Right lobe of liver (tissue), 6 donors: Measurements from ENCODE around the gene ACER3. TPM values are rescaled to one million over a fixed set of nuclear protein-coding genes. Genes with fewer than 3 reads are reported as not detected.
A peak's percentile ranks its signal among the peaks of the same experiment; 100 is the strongest.

Experiments used
- ATAC-seq, 4 donors: fragments of 200-7000 bp; cut with Tn5 transposase; one replicate each; pipeline ENCODE4 v1.9.1; 2020; ENCODE audit warnings: mild to moderate bottlenecking in 4 of 4, moderate library complexity in 4 of 4
- DNase-seq, 3 donors: peaks; one replicate each; pipeline ENCODE4 v3.0.0-alpha.2; 2020
- H3K27ac ChIP-seq, 3 donors: fragments of 200-600 bp; one replicate each; pipeline ENCODE4 v1.8.0; 2022
- H3K27me3 ChIP-seq, 2 donors: fragments of 200-600 bp; one replicate each; pipeline ENCODE4 v1.8.0; 2022
- H3K36me3 ChIP-seq, 4 donors: fragments of 200-600 bp; sonication (generic) in 1 of 4; one replicate each; pipeline versions ENCODE4 v1.5.1 to v1.8.0; 2017 to 2022; ENCODE audit warnings: control low read depth in 1 of 4
- H3K4me1 ChIP-seq, 4 donors: fragments of 200-600 bp; sonication (generic) in 1 of 4; one replicate each; pipeline versions ENCODE4 v1.5.1 to v1.8.0; 2017 to 2022; ENCODE audit warnings: control low read depth in 1 of 4
- H3K4me3 ChIP-seq, 3 donors: fragments of 200-600 bp; one replicate each; pipeline ENCODE4 v1.8.0; 2022
- H3K9me3 ChIP-seq, 4 donors: fragments of 200-600 bp; sonication (generic) in 1 of 4; one replicate each; pipeline versions ENCODE4 v1.5.1 to v1.8.0; 2017 to 2022; ENCODE audit warnings: control low read depth in 1 of 4
- POLR2A ChIP-seq: fragments of 450-650 bp; IDR thresholded peaks from one replicate; pipeline ENCODE4 v1.6.1; 2017; ENCODE audit warnings: antibody characterized with exemption, mild to moderate bottlenecking
- WGBS: methylation state at CpG from one replicate; pipeline ENCODE4 v1.1.6; 2018; ENCODE audit warnings: low coverage, low lambda C conversion rate; ENCODE audit not compliant: insufficient coverage; ENCODE audit errors: missing lambda C conversion rate; 5-methylcytosine and 5-hydroxymethylcytosine counted together
- intact Hi-C, 2 donors: fragments of 100-400 bp; cut with DNase I; formaldehyde crosslinking; loops; one replicate each; pipeline versions ENCODE4 v1.11.2 to v1.14.1; 2022
- total RNA-seq, 6 experiments: library from RNA; depleted of rRNA in 2 of 6; stranded (reverse); fragments of >200 nt in 2 of 6; fragmentation: NEBNext Ultra II Directional in 3 of 6; extraction: Animal tissue kit (Norgen Biotek cat#: 25700) in 3 of 6; gene quantifications; one replicate each; pipeline versions ENCODE4 v1.1.0 to v1.2.4, GENCODE V29; 2016 to 2023
- TF ChIP-seq, protein P1 (sequence below), 4 donors: fragments of 200-600 bp in 3 of 4; fragments of 450-650 bp in 1 of 4; IDR thresholded peaks; one replicate each; pipeline versions ENCODE4 v1.5.1 to v1.8.0; 2016 to 2022; ENCODE audit warnings: antibody characterized with exemption in 4 of 4, mild to moderate bottlenecking in 2 of 4
- donor health status: DM: no; HTN: yes; CAD: no.
- donor health status: DM: no; HTN: no; CAD: no.
- donor health status: DM: no; HTN: no; CAD: no.
- donor health status: DM: no; HTN: yes; CAD: no.
- donor health status: DM: no; HTN: yes; CAD: no.

Gene ACER3
- total RNA-seq, 6 experiments from 2014 or later, result 5.1 to 11.6 (median 7.3) TPM

GRCh38 chr11:77036398-77036797 is 175.7 kb downstream of the ACER3 start:
- H3K4me3 ChIP-seq, result no peak overlapping the region
- ATAC-seq (peak in 3 of 4 donors; percentile 15 to 39 (median 34)), DNase-seq (no peak)
- 28% methylated on average over 5 of the region's 5 CpGs for WGBS
- no peaks in the 10 kb centered on the region for H3K9me3 ChIP-seq
- no peak overlapping the region for H3K27ac ChIP-seq
- H3K36me3 ChIP-seq, result no peaks in the 10 kb centered on the region
- intact Hi-C loops, result loop anchor here (10.0 kb wide), 2 partner anchors 232 to 302 kb away; no protein-coding TSS in a partner anchor
- TF ChIP-seq POLR2A, result no peak
- TF ChIP-seq, protein P1, sequence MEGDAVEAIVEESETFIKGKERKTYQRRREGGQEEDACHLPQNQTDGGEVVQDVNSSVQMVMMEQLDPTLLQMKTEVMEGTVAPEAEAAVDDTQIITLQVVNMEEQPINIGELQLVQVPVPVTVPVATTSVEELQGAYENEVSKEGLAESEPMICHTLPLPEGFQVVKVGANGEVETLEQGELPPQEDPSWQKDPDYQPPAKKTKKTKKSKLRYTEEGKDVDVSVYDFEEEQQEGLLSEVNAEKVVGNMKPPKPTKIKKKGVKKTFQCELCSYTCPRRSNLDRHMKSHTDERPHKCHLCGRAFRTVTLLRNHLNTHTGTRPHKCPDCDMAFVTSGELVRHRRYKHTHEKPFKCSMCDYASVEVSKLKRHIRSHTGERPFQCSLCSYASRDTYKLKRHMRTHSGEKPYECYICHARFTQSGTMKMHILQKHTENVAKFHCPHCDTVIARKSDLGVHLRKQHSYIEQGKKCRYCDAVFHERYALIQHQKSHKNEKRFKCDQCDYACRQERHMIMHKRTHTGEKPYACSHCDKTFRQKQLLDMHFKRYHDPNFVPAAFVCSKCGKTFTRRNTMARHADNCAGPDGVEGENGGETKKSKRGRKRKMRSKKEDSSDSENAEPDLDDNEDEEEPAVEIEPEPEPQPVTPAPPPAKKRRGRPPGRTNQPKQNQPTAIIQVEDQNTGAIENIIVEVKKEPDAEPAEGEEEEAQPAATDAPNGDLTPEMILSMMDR (IDR thresholded peaks at IDR 0.05), result no peak
- peaks cover 0 to 6% of the 10 kb centered on the region in 2 donors for H3K27me3 ChIP-seq
- H3K4me1 ChIP-seq, result no peaks in the 10 kb centered on the region

DNA sequence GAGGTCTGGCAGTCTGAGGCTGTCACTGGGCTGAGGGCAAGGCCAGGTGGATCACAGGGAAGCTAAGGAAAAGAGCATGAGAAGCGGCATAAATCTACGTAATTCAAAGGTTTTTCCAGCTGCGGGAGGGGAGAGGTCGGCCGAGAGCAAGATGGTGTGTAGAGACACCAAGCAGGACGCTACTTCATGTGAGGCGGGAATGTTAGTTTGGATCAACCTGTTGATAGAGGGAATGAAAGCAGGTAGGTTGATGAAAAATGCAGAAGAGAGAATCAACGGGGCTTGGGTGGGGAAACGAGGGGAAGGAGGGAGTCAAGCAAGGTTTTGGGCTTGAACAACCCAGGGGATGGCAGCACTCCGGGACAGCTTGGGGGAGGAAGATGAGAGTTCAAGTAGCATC is 176.3 kb downstream of the ACER3 start:
- Histone ChIP-seq H3K4me3 (no peak overlapping the region), H3K27me3 (peaks cover 0 to 6% of the 10 kb centered on the region in 2 donors), H3K9me3 (no peaks in the 10 kb centered on the region), H3K27ac (no peak overlapping the region), H3K36me3 (no peaks in the 10 kb centered on the region), H3K4me1 (no peaks in the 10 kb centered on the region)
- WGBS, result 73% methylated on average over 10 of the region's 10 CpGs
- DNase-seq, result no peak
- no peak for TF ChIP-seq POLR2A
- TF ChIP-seq, protein P1 (IDR thresholded peaks at IDR 0.05), result no peak
- no peak for ATAC-seq
- intact Hi-C loops, result loop anchor here (10.0 kb wide), 2 partner anchors 232 to 302 kb away; no protein-coding TSS in a partner anchor

GRCh38 chr11:77038029-77038824 is 177.5 kb downstream of the ACER3 start:
- DNase-seq, result no peak
- intact Hi-C loops, result loop anchor here (10.0 kb wide), 2 partner anchors 233 to 303 kb away; no protein-coding TSS in a partner anchor
- H3K27me3 ChIP-seq, result peaks cover 0 to 6% of the 10 kb centered on the region in 2 donors

GRCh38 chr11:77038825-77039326 is 178.2 kb downstream of the ACER3 start:
- TF ChIP-seq, protein P1 (IDR thresholded peaks at IDR 0.05), result no peak
- no peak for TF ChIP-seq POLR2A
- DNase-seq (no peak), ATAC-seq (no peak)
- H3K36me3 ChIP-seq, result no peaks in the 10 kb centered on the region
- H3K4me3 ChIP-seq, result no peak overlapping the region
- H3K27ac ChIP-seq, result no peak overlapping the region
- intact Hi-C loops, result loop anchor here (10.0 kb wide), 2 partner anchors 234 to 304 kb away; no protein-coding TSS in a partner anchor
- no peaks in the 10 kb centered on the region for H3K9me3 ChIP-seq
- no peaks in the 10 kb centered on the region for H3K4me1 ChIP-seq
- WGBS, result 56% methylated on average over 16 of the region's 16 CpGs
- peaks cover 0 to 6% of the 10 kb centered on the region in 2 donors for H3K27me3 ChIP-seq

More at GRCh38 chr11:77038029-77038824, 177.5 kb downstream of the ACER3 start:
- Histone ChIP-seq H3K4me1 (no peaks in the 10 kb centered on the region), H3K36me3 (no peaks in the 10 kb centered on the region), H3K4me3 (no peak overlapping the region), H3K9me3 (no peaks in the 10 kb centered on the region), H3K27ac (no peak overlapping the region)
- no peak for ATAC-seq
- 66% methylated on average over 9 of the region's 10 CpGs for WGBS
- TF ChIP-seq POLR2A, result no peak
- TF ChIP-seq, protein P1 (IDR thresholded peaks at IDR 0.05), result no peak
